HT1080 (cell line): ENCODE data around the gene CYP2C18. TPM values are rescaled to one million over a fixed set of nuclear protein-coding genes. Genes with fewer than 3 reads are reported as not detected.
A peak's percentile ranks its signal among the peaks of the same experiment; 100 is the strongest.
"Not testable (repeated sequence)": the region's sequence is repeated elsewhere in the genome, so short reads cannot be mapped to it uniquely, and the experiment has no call there.

Experiments
- DNase-seq: peaks from one replicate; pipeline ENCODE4 v3.0.0-alpha.2; 2015; ENCODE audit warnings: low read depth
- polyA plus RNA-seq, 2 experiments: library from polyadenylated mRNA; depleted of rRNA; stranded (reverse); fragments of >200 nt; gene quantifications; 2 replicates each; pipeline ENCODE4 v1.2.3, GENCODE V29; 2015
- total RNA-seq: library from RNA; depleted of rRNA; stranded (reverse); fragments of >200 nt; shearing (Covaris generic); gene quantifications from 2 replicates; pipeline ENCODE4 v1.2.3, GENCODE V29; 2014; rRNA removed

The CYP2C18 gene
- 0.05 TPM in 1 of 2 replicates, not detected in the other for total RNA-seq
- 0.10 TPM in 1 of 2 replicates, not detected in the other for polyA plus RNA-seq (2015; cell fraction: cytosol; rRNA removed)
- not detected in 2 replicates for polyA plus RNA-seq (2015; cell fraction: nucleus; rRNA removed)

DNA sequence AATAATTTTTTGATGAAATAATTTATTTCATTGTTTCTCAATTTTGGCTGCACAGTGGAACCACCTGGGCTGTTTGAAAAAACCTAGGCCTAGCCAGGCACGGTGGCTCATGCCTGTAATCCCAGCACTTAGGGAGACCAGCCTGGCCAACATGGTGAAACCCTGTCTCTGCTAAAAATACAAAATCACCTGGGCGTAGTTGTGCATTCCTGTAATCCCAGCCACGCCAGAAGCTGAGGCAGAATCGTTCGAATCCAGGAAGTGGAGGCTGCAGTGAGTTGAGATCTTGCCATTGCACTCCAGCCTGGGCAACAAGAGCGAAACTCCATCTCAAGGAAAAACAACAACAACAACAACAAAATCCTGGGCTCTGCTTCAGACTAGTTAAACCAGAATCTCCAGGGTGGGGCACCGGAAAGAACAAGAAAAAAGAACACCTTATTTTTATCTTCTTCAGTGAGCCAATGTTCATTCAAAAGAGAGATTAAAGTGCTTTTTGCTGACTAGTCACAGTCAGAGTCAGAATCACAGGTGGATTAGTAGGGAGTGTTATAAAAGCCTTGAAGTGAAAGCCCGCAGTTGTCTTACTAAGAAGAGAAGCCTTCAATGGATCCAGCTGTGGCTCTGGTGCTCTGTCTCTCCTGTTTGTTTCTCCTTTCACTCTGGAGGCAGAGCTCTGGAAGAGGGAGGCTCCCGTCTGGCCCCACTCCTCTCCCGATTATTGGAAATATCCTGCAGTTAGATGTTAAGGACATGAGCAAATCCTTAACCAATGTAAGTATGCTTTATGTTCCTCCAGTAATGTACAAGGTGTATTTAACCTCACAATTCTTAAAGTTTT is at the start of gene CYP2C18:
TSS of gene CYP2C18 (plus strand) at position 516 of the 841 bp plus-strand sequence. CDS start at position 607, 91 bp downstream.
- DNase-seq: no peak

DNA sequence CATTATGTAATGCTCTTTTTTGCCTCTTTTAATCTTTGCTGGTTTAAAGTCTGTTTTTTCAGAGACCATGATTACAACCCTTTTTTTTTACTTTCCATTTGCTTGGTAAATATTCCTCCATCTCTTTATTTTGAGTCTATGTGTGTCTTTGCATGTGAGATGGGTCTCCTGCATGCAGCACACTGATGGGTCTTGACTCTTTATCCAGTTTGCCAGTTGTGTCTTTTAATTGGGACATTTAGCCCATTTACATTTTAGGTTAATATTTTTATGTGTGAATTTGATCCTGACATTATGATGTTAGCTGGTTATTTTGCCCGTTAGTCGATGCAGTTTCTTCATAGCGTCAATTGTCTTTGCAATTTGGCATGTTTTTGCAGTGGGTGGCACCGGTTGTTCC is 45.4 kb upstream of the CYP2C18 start:
- DNase-seq: not testable (repeated sequence)

DNA sequence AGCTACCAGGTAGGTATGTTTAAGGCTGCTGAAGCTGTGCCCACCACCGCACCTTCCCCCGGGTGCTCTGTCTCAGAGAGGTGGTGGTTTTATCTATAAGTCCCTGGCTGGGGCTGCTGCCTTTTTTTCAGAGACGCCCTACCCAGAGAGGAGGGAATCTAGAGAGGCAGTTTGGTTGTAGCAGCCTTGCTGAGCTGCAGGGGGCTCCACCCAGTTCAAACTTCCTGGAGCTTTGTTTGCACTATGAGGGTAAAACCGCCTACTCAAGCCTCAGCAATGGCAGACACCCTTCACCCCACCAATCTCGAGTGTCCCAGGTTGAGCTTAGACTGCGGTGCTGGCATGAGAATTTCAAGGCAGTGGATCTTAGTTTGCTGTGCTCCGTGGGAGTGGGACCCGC is 43.6 kb upstream of the CYP2C18 start:
- no peak for DNase-seq

DNA sequence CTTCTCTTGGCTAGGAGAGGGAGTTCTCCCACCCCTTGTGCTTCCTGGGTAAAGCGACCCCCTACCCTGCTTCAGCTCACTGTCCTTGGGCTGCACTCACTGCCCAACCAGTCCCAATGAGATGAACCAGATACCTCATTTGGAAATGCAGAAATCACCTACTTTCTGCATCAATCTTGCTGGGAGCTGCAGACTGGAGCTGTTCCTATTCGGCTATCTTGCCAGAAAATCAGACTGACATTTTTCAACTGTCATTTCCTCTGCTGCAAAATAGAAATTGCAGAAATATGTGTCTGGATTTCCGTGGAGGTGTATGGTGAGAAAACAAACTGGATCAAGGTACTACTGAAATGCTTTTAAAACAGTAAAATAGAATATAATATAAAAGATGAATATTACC is 43.0 kb upstream of the CYP2C18 start:
- no peak for DNase-seq

DNA sequence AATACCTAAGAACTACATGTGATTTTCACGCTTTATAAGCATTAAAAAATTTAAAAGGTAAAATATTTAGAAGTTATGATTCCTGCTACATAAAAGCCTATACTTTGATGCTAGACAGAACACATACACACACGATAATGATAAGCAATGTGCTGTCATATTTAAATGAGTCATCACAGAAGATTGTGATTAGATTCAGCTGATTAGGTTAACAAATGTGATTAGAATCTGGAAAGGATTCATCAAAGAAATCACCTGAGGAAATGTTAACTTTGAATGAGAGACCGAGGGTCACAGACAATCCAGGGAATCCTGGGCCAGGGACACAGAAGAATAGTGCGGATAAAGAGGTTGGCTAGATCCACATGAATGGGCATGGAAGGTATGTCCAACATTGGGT is 42.0 kb upstream of the CYP2C18 start:
- DNase-seq: no peak

DNA sequence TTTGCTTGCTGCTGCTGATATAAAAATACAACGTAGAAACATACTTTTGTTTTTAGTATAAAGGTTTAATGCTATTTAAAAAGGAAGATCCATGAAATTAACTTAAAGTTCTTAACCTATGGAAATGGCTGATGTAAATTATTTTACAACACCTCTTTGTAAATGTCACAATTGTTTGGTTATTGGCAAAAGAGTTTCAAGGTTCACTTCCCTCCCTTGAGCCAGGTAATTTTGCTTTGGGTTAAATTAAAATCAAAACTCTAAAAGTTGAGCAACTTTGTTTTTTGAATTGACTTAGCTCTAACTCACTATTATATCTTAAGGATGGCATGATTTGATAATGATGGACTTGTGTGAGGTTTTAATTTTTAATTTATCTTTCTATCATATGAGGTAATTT is 39.2 kb upstream of the CYP2C18 start:
- no peak for DNase-seq

DNA sequence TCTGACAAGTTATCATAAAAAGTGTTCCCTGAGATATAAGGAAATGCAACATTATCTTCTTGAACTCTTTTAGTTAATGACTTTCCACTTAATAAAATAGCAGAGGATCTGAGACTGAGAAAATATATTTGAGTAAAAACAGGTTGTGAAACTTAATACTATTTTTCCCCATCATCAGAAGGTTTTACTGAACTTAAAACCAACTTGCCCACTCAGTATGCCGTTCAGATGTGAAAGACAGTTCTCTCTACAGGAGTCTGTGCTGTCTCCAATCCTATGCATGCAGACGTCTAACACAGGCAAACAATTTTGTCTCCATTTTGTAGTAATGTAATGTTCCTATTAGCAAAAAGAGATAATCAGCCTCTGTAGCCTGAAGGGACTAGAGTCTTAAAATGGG is 38.2 kb upstream of the CYP2C18 start:
- DNase-seq: no peak

DNA sequence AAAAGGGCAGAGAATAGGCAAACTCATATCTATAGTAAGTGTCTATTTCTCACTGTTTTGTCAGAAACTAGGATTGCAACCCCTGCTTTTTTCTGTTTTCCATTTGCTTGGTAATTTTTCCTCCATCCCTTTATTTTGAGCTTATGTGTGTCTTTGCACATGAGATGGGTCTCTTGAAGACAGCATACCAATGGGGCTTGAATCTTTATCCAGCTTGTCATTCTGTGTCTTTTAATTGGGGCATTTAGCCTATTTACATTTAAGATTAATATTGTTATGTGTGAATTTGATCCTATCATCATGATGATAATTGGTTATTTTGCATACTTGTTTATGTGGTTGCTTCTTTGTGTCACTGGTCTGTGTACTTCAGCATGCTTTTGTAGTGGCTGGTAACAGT is 28.3 kb upstream of the CYP2C18 start:
- not testable (repeated sequence) for DNase-seq

DNA sequence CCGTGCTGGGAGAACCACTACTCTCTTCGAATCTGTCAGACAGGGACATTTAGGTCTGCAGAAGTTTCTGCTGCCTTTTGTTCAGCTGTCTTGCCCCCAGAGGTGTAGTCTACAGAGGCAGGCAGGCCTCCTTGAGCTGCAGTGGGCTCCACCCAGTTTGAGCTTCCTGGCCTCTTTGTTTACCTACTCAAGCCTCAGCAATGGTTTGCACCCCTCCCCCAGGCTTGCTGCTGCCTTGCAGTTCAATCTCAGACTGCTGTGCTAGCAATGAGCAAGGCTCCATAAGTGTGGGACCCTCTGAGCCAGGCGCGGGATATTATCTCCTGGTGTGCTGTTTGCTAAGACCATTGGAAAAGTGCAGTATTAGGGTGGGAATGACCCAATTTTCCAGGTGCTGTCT is 20.5 kb upstream of the CYP2C18 start:
- not testable (repeated sequence) for DNase-seq

DNA sequence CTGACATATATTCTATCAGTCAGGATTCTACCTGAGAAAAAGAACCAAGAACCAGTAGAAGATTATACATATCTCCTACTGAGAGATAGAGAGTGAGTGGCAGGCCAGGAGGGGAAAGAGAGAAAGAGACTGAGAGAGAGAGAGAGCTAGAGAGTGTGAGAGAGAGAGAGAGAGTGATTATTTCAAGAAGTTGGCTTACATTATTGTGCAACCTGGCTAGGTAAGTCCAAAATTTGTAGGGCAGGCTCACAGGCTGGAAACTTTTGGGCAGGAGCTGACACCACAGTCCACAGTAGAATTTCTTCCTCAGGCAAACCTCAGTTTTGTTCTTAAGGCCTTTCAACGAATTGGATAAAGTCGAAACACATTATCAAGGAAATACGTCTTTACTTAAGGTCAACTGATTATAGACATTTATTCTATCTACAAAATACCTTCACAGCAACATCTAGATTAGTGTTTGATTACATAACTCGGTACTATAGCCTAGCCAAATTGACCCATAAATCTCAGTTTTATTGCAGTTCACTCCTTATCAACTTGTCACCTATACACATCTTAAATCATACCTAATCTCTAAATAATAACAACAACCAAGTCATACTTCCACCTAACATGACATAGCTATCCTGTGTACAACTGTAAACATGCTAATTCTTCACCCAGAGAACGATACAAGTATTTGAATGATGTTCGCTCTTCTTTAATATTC is 17.0 kb upstream of the CYP2C18 start:
- no peak for DNase-seq

DNA sequence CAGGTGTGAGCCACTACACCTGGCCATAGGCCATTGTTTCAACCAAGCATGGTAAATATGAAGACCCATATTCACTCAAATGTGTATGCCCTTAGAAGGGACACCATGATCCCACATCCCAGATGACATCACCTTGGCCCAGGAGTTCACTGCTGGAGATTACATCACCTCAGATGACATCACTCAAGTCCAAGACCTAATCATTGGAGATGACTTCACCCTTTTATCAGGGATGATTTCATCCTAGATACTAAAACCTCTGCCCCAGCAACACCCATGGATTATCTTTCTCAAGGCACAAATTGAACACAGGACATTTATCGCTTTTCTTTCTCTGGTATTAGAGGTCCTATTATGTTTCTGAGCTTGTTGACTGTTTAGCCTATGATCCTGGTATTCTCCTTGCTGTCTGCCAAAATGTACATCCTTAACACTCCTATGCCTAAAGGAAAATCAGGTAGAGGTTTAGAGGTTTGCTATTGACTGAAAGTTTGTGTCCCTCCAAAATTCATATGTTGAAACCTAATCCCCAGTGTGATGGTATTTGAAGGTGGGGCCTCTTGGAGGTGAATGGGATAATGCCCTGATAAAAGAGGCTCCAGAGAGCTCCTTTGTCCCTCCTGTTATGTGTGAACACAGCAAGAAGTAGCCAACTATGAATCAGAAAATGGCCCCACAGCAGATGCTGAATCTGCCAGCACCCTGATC is 9.8 kb upstream of the CYP2C18 start:
- peak; percentile 5 for DNase-seq

DNA sequence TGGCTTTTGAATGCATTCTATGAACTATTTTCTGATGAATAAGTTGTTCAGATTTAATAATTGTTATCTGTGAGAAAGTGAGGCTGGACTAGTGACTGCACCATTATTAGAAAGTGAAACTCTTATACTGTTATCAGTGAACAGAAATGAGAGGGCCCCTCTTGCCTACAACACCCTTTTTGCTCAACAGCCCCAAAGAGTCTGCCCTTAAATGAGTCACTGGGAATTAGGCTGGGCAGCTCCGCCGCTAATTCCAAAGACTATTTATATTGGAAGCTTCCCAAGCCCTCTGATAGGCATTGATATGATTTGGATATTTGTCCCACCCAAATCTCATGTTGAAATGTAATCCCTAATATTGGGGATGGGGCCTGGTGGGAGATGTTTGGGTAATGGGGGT is 7.0 kb upstream of the CYP2C18 start:
- no peak for DNase-seq

DNA sequence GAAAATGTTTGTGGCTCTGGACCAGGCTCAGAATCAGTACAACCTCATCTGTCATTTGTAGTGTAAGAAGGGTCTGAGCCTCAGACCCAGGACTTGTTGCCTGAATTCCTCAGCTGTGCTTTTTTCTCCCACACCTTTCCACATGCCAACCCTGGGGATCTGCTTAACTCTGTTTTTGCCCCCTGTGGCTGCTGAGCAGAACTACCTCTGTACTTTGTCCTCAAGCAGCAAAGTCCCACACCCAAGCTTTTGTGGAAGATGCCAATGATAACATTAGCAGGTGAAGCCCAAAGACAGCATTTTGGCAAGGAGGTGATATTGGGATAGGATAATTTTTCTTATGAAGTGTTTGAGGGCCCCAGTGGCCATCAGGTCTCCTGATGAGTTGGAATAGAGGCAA is 5.8 kb upstream of the CYP2C18 start:
- no peak for DNase-seq

DNA sequence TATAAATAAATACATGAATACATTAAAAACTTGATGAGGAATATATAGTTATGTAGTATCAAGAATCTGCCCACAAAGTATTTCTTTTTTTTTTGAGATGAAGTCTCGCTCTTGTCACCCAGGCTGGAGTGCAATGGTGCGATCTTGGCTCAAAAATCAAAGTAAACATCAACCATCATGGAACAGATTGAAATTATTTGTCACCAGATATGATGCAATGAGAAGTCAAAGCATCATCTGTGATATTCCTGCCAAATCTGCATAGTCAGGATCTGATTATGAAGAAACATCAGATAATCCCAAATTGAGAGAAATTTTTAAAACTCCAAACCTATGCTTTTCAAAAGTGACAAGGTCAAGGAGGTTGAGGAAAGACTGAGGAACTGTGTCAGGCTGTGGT is 5.1 kb upstream of the CYP2C18 start:
- DNase-seq: no peak

DNA sequence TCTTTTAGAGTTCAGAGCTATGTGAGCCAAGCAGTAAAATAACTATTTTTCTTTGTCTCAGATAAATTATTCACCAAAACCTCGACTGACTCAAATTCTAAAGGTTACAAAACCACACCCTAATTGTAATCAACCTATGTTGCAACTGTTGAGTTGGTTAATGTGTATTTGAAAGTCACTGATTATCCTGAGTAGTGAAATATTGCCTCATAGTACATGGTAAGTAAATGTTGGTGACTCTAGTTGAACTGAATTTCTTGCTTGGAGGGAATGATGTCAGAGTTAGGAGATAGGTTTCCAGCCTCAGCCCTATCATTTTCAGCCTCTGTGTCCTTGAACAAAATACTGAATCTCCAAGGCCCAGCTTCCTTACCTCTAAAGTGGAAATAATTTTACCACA is 3.0 kb upstream of the CYP2C18 start:
- DNase-seq: no peak

DNA sequence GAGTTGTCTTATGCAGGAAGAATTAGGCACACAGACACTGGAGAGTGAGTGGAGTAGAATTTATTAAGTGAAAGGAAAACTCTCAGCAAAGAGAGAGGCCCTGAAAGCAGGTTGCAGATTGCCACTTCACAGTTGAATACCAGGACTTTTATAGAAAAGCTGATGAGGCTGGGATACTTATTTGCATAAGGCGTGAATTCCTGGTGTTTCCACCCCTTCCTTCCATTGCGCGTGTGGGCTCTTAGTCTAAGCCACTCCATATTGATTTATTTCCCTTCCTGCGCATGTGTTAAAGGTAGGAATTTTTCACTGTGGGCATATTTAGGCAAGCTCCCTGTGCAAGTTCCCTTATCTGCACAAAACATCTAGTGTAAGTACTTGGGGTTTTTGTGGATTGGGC is 893 bp upstream of the CYP2C18 start:
- DNase-seq: not testable (repeated sequence)

DNA sequence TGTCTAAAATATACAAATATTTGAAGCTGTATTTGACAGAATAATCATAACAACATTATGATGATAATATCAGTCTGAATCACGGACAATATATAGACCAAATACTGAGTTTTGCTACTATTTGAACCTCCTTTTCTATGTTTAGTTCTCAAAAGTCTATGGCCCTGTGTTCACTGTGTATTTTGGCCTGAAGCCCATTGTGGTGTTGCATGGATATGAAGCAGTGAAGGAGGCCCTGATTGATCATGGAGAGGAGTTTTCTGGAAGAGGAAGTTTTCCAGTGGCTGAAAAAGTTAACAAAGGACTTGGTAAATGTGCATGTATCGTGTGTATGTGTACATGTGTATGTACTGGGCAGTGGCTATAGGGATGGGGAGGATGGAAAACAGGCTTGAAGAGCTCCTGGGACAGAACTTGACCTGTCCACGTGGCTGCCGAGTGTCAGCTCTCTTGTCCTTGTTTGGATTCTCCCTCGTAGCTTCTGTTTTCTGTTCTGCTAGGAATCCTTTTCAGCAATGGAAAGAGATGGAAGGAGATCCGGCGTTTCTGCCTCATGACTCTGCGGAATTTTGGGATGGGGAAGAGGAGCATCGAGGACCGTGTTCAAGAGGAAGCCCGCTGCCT is 4.2 kb downstream of the CYP2C18 start:
- no peak for DNase-seq

DNA sequence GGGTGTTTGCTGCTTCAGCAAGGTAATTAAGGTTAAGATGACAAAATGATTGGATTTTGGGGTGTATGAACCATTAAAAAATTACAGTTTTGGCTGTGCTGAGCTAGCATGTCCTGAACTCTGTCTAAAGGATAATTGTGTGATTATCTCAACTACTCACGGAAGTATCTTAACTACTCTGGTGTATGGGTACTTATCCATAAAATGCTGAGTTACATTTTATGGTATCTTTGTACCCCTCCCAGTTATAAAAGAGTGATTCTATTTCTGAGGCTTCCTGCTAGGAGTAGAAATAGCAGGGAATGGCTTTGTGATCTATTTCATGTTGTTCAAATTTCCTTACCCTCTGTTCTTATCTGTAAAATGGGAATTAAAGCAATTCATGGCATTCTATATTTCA is 22.6 kb downstream of the CYP2C18 start:
- no peak for DNase-seq

DNA sequence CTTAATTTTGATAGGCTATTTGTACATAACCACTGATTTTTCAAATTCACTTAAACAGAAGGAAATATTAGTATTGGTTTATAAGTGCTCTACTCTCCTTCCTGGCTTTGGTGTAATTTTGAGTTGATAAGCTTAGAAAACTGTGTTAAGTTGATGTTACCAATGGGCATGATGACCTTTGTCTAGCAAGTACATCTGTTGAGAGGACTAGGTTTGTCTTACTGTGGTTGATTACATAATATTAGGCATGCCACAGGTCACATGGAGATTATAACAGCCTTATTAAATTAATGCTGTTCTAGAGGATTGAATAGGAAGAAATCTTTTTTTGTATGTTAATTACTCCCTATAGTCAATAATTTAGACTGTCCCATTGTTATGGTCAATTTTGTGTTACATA is 27.0 kb downstream of the CYP2C18 start:
- no peak for DNase-seq

DNA sequence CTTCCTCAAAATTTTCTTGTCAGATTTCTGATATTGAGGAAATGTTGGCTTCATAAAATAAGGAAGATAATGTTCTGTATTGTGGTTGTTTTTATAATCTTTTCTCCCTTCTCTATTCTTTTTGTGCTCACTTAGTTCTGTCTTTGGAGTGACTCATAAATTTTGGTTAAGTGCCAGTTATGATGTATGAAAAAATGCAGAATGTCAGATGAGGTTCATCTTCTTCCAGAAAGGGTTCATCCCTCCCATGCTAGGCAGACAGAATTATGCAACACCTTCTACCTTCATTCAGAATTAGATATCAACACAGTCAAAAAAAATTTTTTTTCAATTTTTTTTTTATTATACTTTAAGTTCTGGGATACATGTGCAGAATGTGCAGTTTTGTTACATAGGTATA is 42.3 kb downstream of the CYP2C18 start:
- peak; percentile 2 for DNase-seq

DNA sequence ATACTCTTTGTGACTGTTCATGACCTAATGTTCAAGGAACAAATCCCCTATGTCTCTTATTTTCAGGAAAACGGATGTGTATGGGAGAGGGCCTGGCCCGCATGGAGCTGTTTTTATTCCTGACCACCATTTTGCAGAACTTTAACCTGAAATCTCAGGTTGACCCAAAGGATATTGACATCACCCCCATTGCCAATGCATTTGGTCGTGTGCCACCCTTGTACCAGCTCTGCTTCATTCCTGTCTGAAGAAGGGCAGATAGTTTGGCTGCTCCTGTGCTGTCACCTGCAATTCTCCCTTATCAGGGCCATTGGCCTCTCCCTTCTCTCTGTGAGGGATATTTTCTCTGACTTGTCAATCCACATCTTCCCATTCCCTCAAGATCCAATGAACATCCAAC is 51.7 kb downstream of the CYP2C18 start:
- DNase-seq: no peak
